SH-SY5Y (cell line): ENCODE measurements around the gene SLC35E1.

Experiments
- GATA2 ChIP-seq: IDR thresholded peaks from 2 replicates; pipeline ENCODE4 v1.6.1; 2011; ENCODE audit warnings: mild to moderate bottlenecking, low read depth, low read length
- GATA3 ChIP-seq: IDR thresholded peaks from 2 replicates; pipeline ENCODE4 v1.6.1; 2011; ENCODE audit warnings: low read depth, mild to moderate bottlenecking, low read length, moderate library complexity

- TF ChIP-seq GATA2 (no peak), GATA3 (no peak)
Observed at GRCh38 chr19:16614941-16615340, 42.7 kb upstream of the SLC35E1 start.
